ENCODE data around the gene PBX2.
A peak's percentile ranks its signal among the peaks of the same experiment; 100 is the strongest.

PBX2 gene

DNA sequence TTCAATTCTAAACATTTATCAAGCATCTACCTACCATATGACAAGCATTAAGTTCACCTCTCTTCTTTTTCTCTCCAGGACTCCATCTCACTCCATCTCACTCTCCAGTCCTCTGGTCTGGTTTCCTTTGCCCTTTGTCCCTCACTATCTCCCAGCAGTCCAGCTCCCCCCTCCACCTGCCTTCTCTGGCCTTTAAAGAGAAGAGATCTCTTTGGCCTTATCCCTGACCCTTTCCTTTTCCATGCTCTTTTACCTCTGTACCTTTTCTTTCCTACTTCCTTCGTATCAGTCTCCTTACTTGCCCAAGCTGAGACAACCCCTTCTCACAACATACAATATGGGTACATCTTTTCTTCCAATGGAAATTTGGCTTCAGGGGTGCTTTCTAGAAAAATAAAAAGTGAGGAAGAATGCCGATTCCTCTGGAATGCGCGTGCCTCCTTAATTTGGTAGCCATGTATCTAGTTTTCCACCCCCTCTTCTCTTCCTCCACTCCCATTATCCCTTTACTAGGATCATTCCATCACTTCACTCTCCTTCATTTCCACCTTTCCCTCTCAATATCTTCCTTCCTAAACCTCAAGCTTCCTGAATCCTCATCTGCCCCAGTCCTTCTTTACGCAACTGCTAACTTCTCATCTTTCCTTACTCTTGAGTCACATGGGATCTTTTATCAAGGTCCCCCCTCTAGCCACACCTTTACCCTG is 13.4 kb downstream of the PBX2 start:
- Histone ChIP-seq H3K9me3 (ENCODE audit: insufficient read depth, low read length, severe bottlenecking) (no peaks in the 10 kb centered on the region), H3K27me3 (ENCODE audit: insufficient read depth, low read length, poor library complexity) (no peaks in the 10 kb centered on the region), H3K36me3 (ENCODE audit: insufficient read depth, low read length) (peaks cover 22% of the 10 kb centered on the region), H3K9ac (ENCODE audit: low read depth, low read length) (peak overlapping the region; percentile 92), H3K27ac (ENCODE audit: low read length) (peak overlapping the region; percentile 93), H3K4me1 (ENCODE audit: insufficient read depth, low read length) (peaks cover 53% of the 10 kb centered on the region), H3K4me3 (ENCODE audit: low read depth in 1 of 2, low read length in 2 of 2) (peak overlapping the region; percentile 17 to 91; a peak in 3 of 4 replicates), H3K4me2 (ENCODE audit: insufficient read depth, low read length) (peak overlapping the region; percentile 75), H2AFZ (ENCODE audit: low read depth, low read length) (peak overlapping the region; percentile 73), H3K79me2 (ENCODE audit: insufficient read depth, low read length) (peaks cover 47% of the 10 kb centered on the region), H4K20me1 (ENCODE audit: insufficient read depth, low read length) (no peaks in the 10 kb centered on the region)
- no peak for TF ChIP-seq EZH2 (IDR thresholded peaks at IDR 0.05; ENCODE audit: borderline replicate concordance, low read depth, low read length, severe bottlenecking)
- TF ChIP-seq, protein P1, sequence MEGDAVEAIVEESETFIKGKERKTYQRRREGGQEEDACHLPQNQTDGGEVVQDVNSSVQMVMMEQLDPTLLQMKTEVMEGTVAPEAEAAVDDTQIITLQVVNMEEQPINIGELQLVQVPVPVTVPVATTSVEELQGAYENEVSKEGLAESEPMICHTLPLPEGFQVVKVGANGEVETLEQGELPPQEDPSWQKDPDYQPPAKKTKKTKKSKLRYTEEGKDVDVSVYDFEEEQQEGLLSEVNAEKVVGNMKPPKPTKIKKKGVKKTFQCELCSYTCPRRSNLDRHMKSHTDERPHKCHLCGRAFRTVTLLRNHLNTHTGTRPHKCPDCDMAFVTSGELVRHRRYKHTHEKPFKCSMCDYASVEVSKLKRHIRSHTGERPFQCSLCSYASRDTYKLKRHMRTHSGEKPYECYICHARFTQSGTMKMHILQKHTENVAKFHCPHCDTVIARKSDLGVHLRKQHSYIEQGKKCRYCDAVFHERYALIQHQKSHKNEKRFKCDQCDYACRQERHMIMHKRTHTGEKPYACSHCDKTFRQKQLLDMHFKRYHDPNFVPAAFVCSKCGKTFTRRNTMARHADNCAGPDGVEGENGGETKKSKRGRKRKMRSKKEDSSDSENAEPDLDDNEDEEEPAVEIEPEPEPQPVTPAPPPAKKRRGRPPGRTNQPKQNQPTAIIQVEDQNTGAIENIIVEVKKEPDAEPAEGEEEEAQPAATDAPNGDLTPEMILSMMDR (IDR thresholded peaks at IDR 0.05; ENCODE audit: borderline replicate concordance, extremely low read depth, low read length, poor library complexity, severe bottlenecking): no peak
- no peak for ATAC-seq (ENCODE audit: insufficient read depth, low read depth)
- DNase-seq: no peak

DNA sequence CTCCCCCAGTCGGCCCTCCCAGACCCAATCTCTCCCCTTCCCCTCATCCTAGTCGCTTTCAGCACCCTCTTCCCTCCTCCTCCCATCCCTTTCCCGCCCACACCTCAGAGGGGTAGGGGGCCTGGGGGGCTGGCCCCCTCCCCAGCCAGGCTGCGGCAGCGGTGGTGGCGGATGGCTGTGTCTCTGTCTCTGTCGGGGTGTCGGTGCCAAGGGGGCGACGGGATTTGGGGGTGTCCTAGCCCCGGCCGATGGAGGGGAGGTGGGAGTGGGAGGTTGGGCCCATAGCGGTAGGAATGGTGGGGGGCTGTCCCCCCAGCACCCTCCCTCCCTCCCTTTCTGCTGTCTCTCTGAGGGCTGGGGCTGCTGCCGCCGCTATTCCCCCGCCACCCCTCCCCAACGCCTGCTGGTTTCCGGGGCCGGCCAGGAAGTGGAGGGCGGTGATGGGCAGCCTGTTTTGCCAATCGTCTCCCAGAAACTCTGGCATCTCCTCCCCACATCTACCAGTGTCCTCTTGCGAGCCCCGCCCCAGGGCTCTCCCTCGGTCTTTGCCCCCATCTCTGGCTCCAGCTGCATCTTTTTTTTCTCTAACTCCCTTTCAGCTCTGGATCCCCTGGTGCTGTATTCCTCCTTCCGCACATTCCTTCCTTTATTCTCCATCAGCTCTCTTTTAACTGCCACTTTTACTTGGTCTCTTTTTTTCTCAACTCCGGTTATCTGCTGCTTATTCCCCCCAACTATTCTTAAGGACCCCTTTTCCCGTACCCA is 14.1 kb downstream of the PBX2 start, which contains the start of gene AGPAT1:
TSS of gene AGPAT1 (minus strand) at position 374 of the 765 bp plus-strand sequence. CDS start 4,588 bp downstream, outside the sequence.
- Histone ChIP-seq H3K9me3 (ENCODE audit: insufficient read depth, low read length, severe bottlenecking) (no peaks in the 10 kb centered on the region), H3K4me1 (ENCODE audit: insufficient read depth, low read length) (peaks cover 49% of the 10 kb centered on the region), H3K4me2 (ENCODE audit: insufficient read depth, low read length) (peak within 1 kb of the TSS; percentile 75), H3K36me3 (ENCODE audit: insufficient read depth, low read length) (peaks cover 19% of the 10 kb centered on the region), H3K9ac (ENCODE audit: low read depth, low read length) (peak within 1 kb of the TSS; percentile 92), H3K27me3 (ENCODE audit: insufficient read depth, low read length, poor library complexity) (no peaks in the 10 kb centered on the region), H3K27ac (ENCODE audit: low read length) (peak within 1 kb of the TSS; percentile 93), H4K20me1 (ENCODE audit: insufficient read depth, low read length) (no peaks in the 10 kb centered on the region), H3K79me2 (ENCODE audit: insufficient read depth, low read length) (peaks cover 47% of the 10 kb centered on the region), H2AFZ (ENCODE audit: low read depth, low read length) (peak within 1 kb of the TSS; percentile 86), H3K4me3 (ENCODE audit: low read depth in 1 of 2, low read length in 2 of 2) (peak within 1 kb of the TSS; percentile 91)
- DNase-seq (peak; percentile 99), ATAC-seq (ENCODE audit: insufficient read depth, low read depth) (peak; percentile 66)
- TF ChIP-seq, protein P1 (IDR thresholded peaks at IDR 0.05; ENCODE audit: borderline replicate concordance, extremely low read depth, low read length, poor library complexity, severe bottlenecking): no peak

DNA sequence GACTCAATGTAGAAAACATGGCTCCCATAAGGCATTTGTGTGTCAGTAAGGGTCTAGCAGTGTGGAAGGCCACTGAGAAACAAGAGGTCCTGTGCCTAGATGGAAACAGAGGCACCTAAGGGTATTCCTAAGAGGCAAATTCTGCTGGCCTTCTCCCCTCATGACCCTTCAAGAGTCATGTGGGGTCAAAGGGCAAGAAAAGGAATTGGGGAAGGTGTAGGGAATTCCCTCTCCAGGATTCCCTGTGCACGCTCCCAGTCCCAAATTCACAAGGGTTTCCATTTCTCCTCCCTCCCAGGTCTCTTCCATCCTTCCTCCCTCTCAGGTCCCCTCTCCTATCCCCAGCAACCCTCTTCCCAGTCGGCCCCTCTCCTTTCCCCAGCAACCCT is 14.7 kb downstream of the PBX2 start:
- Histone ChIP-seq H3K79me2 (ENCODE audit: insufficient read depth, low read length) (peaks cover 47% of the 10 kb centered on the region), H2AFZ (ENCODE audit: low read depth, low read length) (peak overlapping the region; percentile 86), H3K36me3 (ENCODE audit: insufficient read depth, low read length) (peaks cover 21% of the 10 kb centered on the region), H3K27ac (ENCODE audit: low read length) (peak overlapping the region; percentile 84), H3K27me3 (ENCODE audit: insufficient read depth, low read length, poor library complexity) (no peaks in the 10 kb centered on the region), H3K9me3 (ENCODE audit: insufficient read depth, low read length, severe bottlenecking) (no peaks in the 10 kb centered on the region), H3K4me3 (ENCODE audit: low read depth in 1 of 2, low read length in 2 of 2) (peak overlapping the region; percentile 91), H3K4me2 (ENCODE audit: insufficient read depth, low read length) (peak overlapping the region; percentile 75), H3K9ac (ENCODE audit: low read depth, low read length) (peak overlapping the region; percentile 92), H3K4me1 (ENCODE audit: insufficient read depth, low read length) (peaks cover 49% of the 10 kb centered on the region), H4K20me1 (ENCODE audit: insufficient read depth, low read length) (no peaks in the 10 kb centered on the region)
- ATAC-seq (ENCODE audit: insufficient read depth, low read depth) (no peak), DNase-seq (no peak)
- TF ChIP-seq, protein P1 (IDR thresholded peaks at IDR 0.05; ENCODE audit: borderline replicate concordance, extremely low read depth, low read length, poor library complexity, severe bottlenecking): no peak
- TF ChIP-seq EZH2 (IDR thresholded peaks at IDR 0.05; ENCODE audit: borderline replicate concordance, low read depth, low read length, severe bottlenecking): no peak

All from DND-41 (cell line).